CD14-positive monocyte (primary cell): ENCODE data around the gene CSF1R. TPM values are rescaled to one million over a fixed set of nuclear protein-coding genes. Genes with fewer than 3 reads are reported as not detected.
A peak's percentile ranks its signal among the peaks of the same experiment; 100 is the strongest.

ENCODE experiments used
- DNase-seq, 3 donors: peaks; one replicate each; pipeline ENCODE4 v3.0.0-alpha.2; 2011 to 2022
- H2AFZ ChIP-seq: 2 replicates; pipeline ENCODE4 v1.6.0; 2012; ENCODE audit warnings: mild to moderate bottlenecking, low read depth, low read length, inconsistent platforms; ENCODE audit not compliant: insufficient read depth, poor library complexity, severe bottlenecking
- H3K27ac ChIP-seq, 2 donors: 1 replicate in 1 of 2; 2 replicates in 1 of 2; pipeline ENCODE4 v1.5.1; 2012 to 2013; ENCODE audit warnings: low read length in 2 of 2, control low read depth in 1 of 2, inconsistent platforms in 1 of 2, low read depth in 1 of 2, mild to moderate bottlenecking in 1 of 2
- H3K27me3 ChIP-seq, 2 donors: one replicate each; pipeline versions ENCODE4 v1.6.0 to v1.6.1; 2011 to 2013; ENCODE audit warnings: low read length in 2 of 2; ENCODE audit not compliant: control insufficient read depth in 2 of 2, insufficient read depth in 2 of 2
- H3K36me3 ChIP-seq, 2 donors: replicated peaks in 1 of 2; 1 replicate in 1 of 2; 2 replicates in 1 of 2; pipeline versions ENCODE4 v1.5.1 to v1.6.1; 2012 to 2013; ENCODE audit warnings: low read length in 2 of 2, control low read depth in 1 of 2, inconsistent platforms in 1 of 2, mild to moderate bottlenecking in 1 of 2; ENCODE audit not compliant: insufficient read depth in 2 of 2, control insufficient read depth in 1 of 2
- H3K4me1 ChIP-seq, 2 donors: 1 replicate in 1 of 2; 2 replicates in 1 of 2; pipeline versions ENCODE4 v1.5.1 to v1.6.1; 2012 to 2013; ENCODE audit warnings: low read length in 2 of 2, control low read depth in 1 of 2, inconsistent platforms in 1 of 2, mild to moderate bottlenecking in 1 of 2, moderate library complexity in 1 of 2; ENCODE audit not compliant: insufficient read depth in 2 of 2, control insufficient read depth in 1 of 2
- H3K4me2 ChIP-seq: replicated peaks from 2 replicates; pipeline ENCODE3; 2012; ENCODE audit warnings: low read length, moderate library complexity, mild to moderate bottlenecking; ENCODE audit not compliant: poor library complexity, severe bottlenecking; ENCODE audit errors: extremely low read depth
- H3K4me3 ChIP-seq, 3 experiments: fragments of 200-600 bp in 1 of 3; sonication (generic) in 1 of 3; replicated peaks in 1 of 3; 1 replicate in 2 of 3; 2 replicates in 1 of 3; pipeline ENCODE4 v1.5.1; 2011 to 2013; ENCODE audit warnings: low read length in 3 of 3, mild to moderate bottlenecking in 3 of 3, control low read depth in 2 of 3, low read depth in 2 of 3, inconsistent platforms in 1 of 3, moderate library complexity in 1 of 3
- H3K79me2 ChIP-seq: 2 replicates; pipeline ENCODE4 v1.6.0; 2012; ENCODE audit warnings: mild to moderate bottlenecking, control low read depth, inconsistent platforms, low read length, moderate library complexity; ENCODE audit not compliant: insufficient read depth
- H3K9ac ChIP-seq: 2 replicates; pipeline ENCODE4 v1.6.0; 2017; ENCODE audit warnings: low read length, mild to moderate bottlenecking; ENCODE audit not compliant: insufficient read depth, poor library complexity, severe bottlenecking
- H3K9me3 ChIP-seq, 2 donors: replicated peaks in 1 of 2; 1 replicate in 1 of 2; 2 replicates in 1 of 2; pipeline versions ENCODE4 v1.5.1 to v1.6.1; 2012 to 2013; ENCODE audit warnings: low read length in 2 of 2, control low read depth in 1 of 2; ENCODE audit not compliant: control insufficient read depth in 1 of 2, insufficient read depth in 1 of 2
- H4K20me1 ChIP-seq: 2 replicates; pipeline ENCODE4 v1.6.0; 2012; ENCODE audit warnings: mild to moderate bottlenecking, low read length, control low read depth, moderate library complexity; ENCODE audit not compliant: insufficient read depth
- H3K27ac Mint-ChIP-seq, 7 donors: one replicate each; pipeline ENCODE4 v1.8.0; 2020; ENCODE audit warnings: mild to moderate bottlenecking in 7 of 7, mixed read lengths in 7 of 7, moderate library complexity in 6 of 7, inconsistent platforms in 2 of 7
- H3K27me3 Mint-ChIP-seq, 3 donors: one replicate each; pipeline ENCODE4 v1.8.0; 2021 to 2022; ENCODE audit warnings: low read depth in 3 of 3, mild to moderate bottlenecking in 3 of 3, mixed read lengths in 3 of 3, moderate library complexity in 3 of 3, inconsistent platforms in 1 of 3
- H3K36me3 Mint-ChIP-seq, 2 donors: one replicate each; pipeline ENCODE4 v1.8.0; 2020; ENCODE audit warnings: mixed read lengths in 2 of 2, inconsistent platforms in 1 of 2, mild to moderate bottlenecking in 1 of 2
- H3K4me1 Mint-ChIP-seq: one replicate; pipeline ENCODE4 v1.8.0; 2020; ENCODE audit warnings: mild to moderate bottlenecking, mixed read lengths
- H3K4me3 Mint-ChIP-seq, 2 donors: one replicate each; pipeline ENCODE4 v1.8.0; 2020; ENCODE audit warnings: mild to moderate bottlenecking in 2 of 2, mixed read lengths in 2 of 2, moderate library complexity in 1 of 2
- H3K9me3 Mint-ChIP-seq, 7 donors: one replicate each; pipeline ENCODE4 v1.8.0; 2020 to 2022; ENCODE audit warnings: mixed read lengths in 7 of 7, mild to moderate bottlenecking in 6 of 7, moderate library complexity in 6 of 7, inconsistent platforms in 2 of 7
- CTCF ChIP-seq: fragments of 200-600 bp; IDR thresholded peaks from one replicate; pipeline ENCODE4 v1.8.0; 2022; ENCODE audit warnings: antibody characterized with exemption, mild to moderate bottlenecking
- WGBS: methylation state at CpG from one replicate; pipeline ENCODE4 v1.1.5; 2013; ENCODE audit warnings: missing lambda C conversion rate; ENCODE audit not compliant: insufficient coverage; 5-methylcytosine and 5-hydroxymethylcytosine counted together
- intact Hi-C, 2 donors: fragments of 100-400 bp; cut with micrococcal nuclease; formaldehyde crosslinking; loops; one replicate each; pipeline versions ENCODE4 v1.15.0 to v1.15.1; 2023
- polyA plus RNA-seq, 3 donors: library from polyadenylated mRNA; depleted of rRNA in 1 of 3; unstranded in 2 of 3; stranded (reverse) in 1 of 3; fragments of 300-500 nt in 2 of 3; fragments of >200 nt in 1 of 3; fragmentation: Illumina TruSeq in 2 of 3; gene quantifications; 1 replicate in 2 of 3; 2 replicates in 1 of 3; pipeline ENCODE4 v1.2.3, GENCODE V29; 2012 to 2021

CSF1R gene
- polyA plus RNA-seq, 3 donors, result 180 to 332 (median 242) TPM

DNA sequence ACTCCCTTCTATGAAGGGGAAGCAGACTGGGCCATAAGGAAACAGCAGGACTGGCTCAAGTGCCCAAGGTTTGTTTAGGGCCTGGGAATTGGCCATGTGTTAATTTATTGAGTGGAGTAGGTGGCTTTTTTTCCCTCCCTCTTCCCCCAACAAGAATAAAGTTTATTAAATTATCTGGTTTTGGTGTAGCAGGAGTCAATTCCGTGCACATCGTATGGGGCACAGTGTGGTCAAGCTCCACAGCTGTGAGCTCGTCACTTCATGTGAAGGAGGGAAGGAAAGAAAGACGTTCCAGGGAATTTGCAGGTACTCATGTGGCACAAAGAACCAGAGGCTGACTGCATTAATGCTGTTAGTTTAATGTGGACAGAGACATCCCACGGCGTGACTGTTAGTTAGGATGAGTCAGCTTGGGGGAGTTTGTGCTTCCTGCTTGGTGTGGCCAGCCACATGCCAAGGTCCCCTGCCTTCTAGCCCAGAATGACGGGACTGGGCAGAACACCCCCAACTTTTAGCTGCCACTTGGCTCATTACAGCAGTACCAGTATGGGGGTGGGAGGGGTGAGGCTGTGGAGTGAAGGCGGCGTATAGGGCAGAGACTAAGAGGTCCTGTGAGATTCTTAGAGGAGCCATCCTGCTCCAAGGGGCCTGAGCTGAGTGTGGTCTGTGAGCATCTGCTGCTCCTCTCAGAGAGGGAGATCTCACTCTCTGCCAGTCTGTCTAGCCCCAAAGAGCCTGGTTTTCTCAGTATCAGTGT lies 33.2 kb downstream of the CSF1R start:
- no peak overlapping the region for H3K9ac ChIP-seq
- H3K27me3 Mint-ChIP-seq, result peaks cover 0 to 4% (median 0%) of the 10 kb centered on the region in 3 donors
- H3K27ac Mint-ChIP-seq, result peak overlapping the region; percentile 77 to 95 (median 84)
- H3K4me3 ChIP-seq, result no peak overlapping the region
- H3K27me3 ChIP-seq, result no peaks in the 10 kb centered on the region
- peaks cover 98% of the 10 kb centered on the region for H4K20me1 ChIP-seq
- no peak overlapping the region for H2AFZ ChIP-seq
- 51% methylated on average over 4 of the region's 9 CpGs for WGBS
- no peak for TF ChIP-seq CTCF
- H3K4me3 Mint-ChIP-seq, result no peak overlapping the region
- H3K4me2 ChIP-seq, result no peak overlapping the region
- peaks cover 42% of the 10 kb centered on the region for H3K79me2 ChIP-seq
- H3K9me3 Mint-ChIP-seq, result peaks cover 0 to 2% (median 0%) of the 10 kb centered on the region in 7 donors
- H3K27ac ChIP-seq, result peak overlapping the region; percentile 36 to 82
- H3K36me3 ChIP-seq, result peaks cover 96 to 100% of the 10 kb centered on the region in 2 donors
- DNase-seq, result peak; percentile 60 to 85 (median 67)
- H3K9me3 ChIP-seq, result no peaks in the 10 kb centered on the region
- peaks cover 96 to 100% of the 10 kb centered on the region in 2 donors for H3K36me3 Mint-ChIP-seq
- H3K4me1 Mint-ChIP-seq, result peaks cover 52% of the 10 kb centered on the region
- peaks cover 45 to 50% of the 10 kb centered on the region in 2 donors for H3K4me1 ChIP-seq
- intact Hi-C loops, result no loop called here

- TF ChIP-seq CTCF, result no peak
- peaks cover 96 to 100% of the 10 kb centered on the region in 2 donors for H3K36me3 Mint-ChIP-seq
Observed at GRCh38 chr5:150052226-150052955, 34.0 kb downstream of the CSF1R start.

More at GRCh38 chr5:150052226-150052955, 34.0 kb downstream of the CSF1R start:
- Histone ChIP-seq H3K4me1 (peaks cover 40 to 44% of the 10 kb centered on the region in 2 donors), H3K27ac (peak overlapping the region; percentile 36 to 82), H3K9ac (peak overlapping the region; percentile 17), H3K4me3 (peak overlapping the region in 1 of 3 experiments; percentile 6), H3K4me2 (no peak overlapping the region), H3K27me3 (no peaks in the 10 kb centered on the region), H2AFZ (no peak overlapping the region), H4K20me1 (peaks cover 90% of the 10 kb centered on the region), H3K9me3 (no peaks in the 10 kb centered on the region), H3K36me3 (peaks cover 94 to 100% of the 10 kb centered on the region in 2 donors), H3K79me2 (peaks cover 34% of the 10 kb centered on the region)
- H3K4me1 Mint-ChIP-seq, result peaks cover 46% of the 10 kb centered on the region
- peak in 1 of 3 donors; percentile 52 for DNase-seq
- 80% methylated on average over 5 of the region's 6 CpGs for WGBS
- peak overlapping the region; percentile 77 to 95 (median 84) for H3K27ac Mint-ChIP-seq
- H3K9me3 Mint-ChIP-seq, result peaks cover 0 to 3% (median 0%) of the 10 kb centered on the region in 7 donors
- H3K27me3 Mint-ChIP-seq, result peaks cover 0 to 6% (median 0%) of the 10 kb centered on the region in 3 donors
- intact Hi-C loops, result no loop called here
- H3K4me3 Mint-ChIP-seq, result no peak overlapping the region
